H9 (cell line): ENCODE results near the gene FRMPD1. TPM values are rescaled to one million over a fixed set of nuclear protein-coding genes. Genes with fewer than 3 reads are reported as not detected.

ENCODE experiments used
- DNase-seq: peaks from one replicate; pipeline ENCODE4 v3.0.0-alpha.2; 2017
- H2AFZ ChIP-seq: one replicate; pipeline ENCODE4 v1.6.1; 2013; ENCODE audit warnings: mild to moderate bottlenecking, low read length, control low read depth, moderate library complexity
- H2AK5ac ChIP-seq: 2 replicates; pipeline ENCODE4 v1.6.1; 2013; ENCODE audit warnings: low read length, control low read depth, mixed read lengths; ENCODE audit not compliant: insufficient read length
- H2BK120ac ChIP-seq: one replicate; pipeline ENCODE4 v1.6.1; 2013; ENCODE audit warnings: low read depth, mild to moderate bottlenecking, low read length, control low read depth, inconsistent platforms; ENCODE audit not compliant: poor library complexity, severe bottlenecking
- H2BK12ac ChIP-seq: 2 replicates; pipeline ENCODE4 v1.6.1; 2013; ENCODE audit warnings: low read length, control low read depth, mixed read lengths, low read depth; ENCODE audit not compliant: insufficient read length
- H2BK15ac ChIP-seq: 2 replicates; pipeline ENCODE4 v1.6.1; 2013; ENCODE audit warnings: low read depth, low read length, control low read depth
- H2BK20ac ChIP-seq: one replicate; pipeline ENCODE4 v1.6.1; 2013; ENCODE audit warnings: low read depth, mild to moderate bottlenecking, low read length, control low read depth, inconsistent platforms; ENCODE audit not compliant: poor library complexity, severe bottlenecking
- H2BK5ac ChIP-seq: 2 replicates; pipeline ENCODE4 v1.6.1; 2013; ENCODE audit warnings: low read length, control low read depth, mixed read lengths; ENCODE audit not compliant: insufficient read length
- H3K14ac ChIP-seq: 2 replicates; pipeline ENCODE4 v1.6.1; 2013; ENCODE audit warnings: low read length, control low read depth; ENCODE audit not compliant: insufficient read depth
- H3K18ac ChIP-seq: 2 replicates; pipeline ENCODE4 v1.6.1; 2013; ENCODE audit warnings: low read depth, mild to moderate bottlenecking, mixed read lengths, low read length, control low read depth; ENCODE audit not compliant: insufficient read length
- H3K23ac ChIP-seq: 2 replicates; pipeline ENCODE4 v1.6.1; 2013; ENCODE audit warnings: low read length, control low read depth, mixed read lengths, low read depth; ENCODE audit not compliant: insufficient read length
- H3K23me2 ChIP-seq: 2 replicates; pipeline ENCODE4 v1.6.1; 2013; ENCODE audit warnings: low read depth, mild to moderate bottlenecking, mixed read lengths, low read length, control low read depth; ENCODE audit not compliant: insufficient read length, poor library complexity, severe bottlenecking
- H3K27ac ChIP-seq: 2 replicates; pipeline ENCODE4 v1.5.1; 2013; ENCODE audit warnings: low read length, control low read depth, mixed read lengths, low read depth; ENCODE audit not compliant: insufficient read length
- H3K27me3 ChIP-seq: 2 replicates; pipeline ENCODE4 v1.6.1; 2013; ENCODE audit warnings: low read length, control low read depth, inconsistent platforms; ENCODE audit not compliant: insufficient read depth
- H3K4ac ChIP-seq: 2 replicates; pipeline ENCODE4 v1.6.1; 2013; ENCODE audit warnings: low read depth, mild to moderate bottlenecking, control low read depth, inconsistent platforms, low read length, moderate library complexity
- H3K4me1 ChIP-seq: 2 replicates; pipeline ENCODE4 v1.6.1; 2013; ENCODE audit warnings: low read length, control low read depth, inconsistent platforms; ENCODE audit not compliant: insufficient read depth
- H3K4me2 ChIP-seq: 2 replicates; pipeline ENCODE4 v1.6.1; 2013; ENCODE audit warnings: low read length, control low read depth, mixed read lengths; ENCODE audit not compliant: insufficient read length, insufficient read depth
- H3K56ac ChIP-seq: 2 replicates; pipeline ENCODE4 v1.6.1; 2013; ENCODE audit warnings: low read depth, mild to moderate bottlenecking, mixed read lengths, low read length, control low read depth; ENCODE audit not compliant: insufficient read length
- H3K79me1 ChIP-seq: 2 replicates; pipeline ENCODE4 v1.6.1; 2013; ENCODE audit warnings: low read depth, mild to moderate bottlenecking, moderate library complexity, low read length, control low read depth, inconsistent platforms; ENCODE audit not compliant: insufficient read depth, poor library complexity, severe bottlenecking
- H3K79me2 ChIP-seq: 2 replicates; pipeline ENCODE4 v1.6.1; 2013; ENCODE audit warnings: low read length, control low read depth, inconsistent platforms; ENCODE audit not compliant: insufficient read depth
- H3K9ac ChIP-seq: 2 replicates; pipeline ENCODE4 v1.6.1; 2013; ENCODE audit warnings: low read length, control low read depth, mixed read lengths; ENCODE audit not compliant: insufficient read length; ENCODE audit errors: extremely low read depth
- H3K9me3 ChIP-seq: one replicate; pipeline ENCODE4 v1.6.1; 2013; ENCODE audit warnings: low read depth, low read length, inconsistent platforms; ENCODE audit not compliant: control insufficient read depth
- H3T11ph ChIP-seq: one replicate; pipeline ENCODE4 v1.6.1; 2013; ENCODE audit warnings: mild to moderate bottlenecking, low read length, control low read depth, inconsistent platforms
- H4K20me1 ChIP-seq: one replicate; pipeline ENCODE4 v1.6.1; 2013; ENCODE audit not compliant: control insufficient read depth, insufficient read length, insufficient read depth
- H4K5ac ChIP-seq: 2 replicates; pipeline ENCODE4 v1.6.1; 2013; ENCODE audit warnings: low read depth, mild to moderate bottlenecking, mixed read lengths, low read length, control low read depth; ENCODE audit not compliant: insufficient read length
- H4K8ac ChIP-seq: replicated peaks from 2 replicates; pipeline ENCODE4 v1.6.1; 2013; ENCODE audit warnings: low read length, control low read depth, mixed read lengths, low read depth; ENCODE audit not compliant: insufficient read length
- H4K91ac ChIP-seq: 2 replicates; pipeline ENCODE4 v1.6.1; 2013; ENCODE audit warnings: low read depth, mild to moderate bottlenecking, moderate library complexity, mixed read lengths, low read length, control low read depth; ENCODE audit not compliant: insufficient read length
- H3K27ac Mint-ChIP-seq, 3 experiments: 2 replicates in 2 of 3; 3 replicates in 1 of 3; pipeline ENCODE4 v1.8.0; 2020 to 2021; ENCODE audit warnings: mixed read lengths in 3 of 3, mild to moderate bottlenecking in 1 of 3, moderate library complexity in 1 of 3
- H3K27me3 Mint-ChIP-seq: 2 replicates; pipeline ENCODE4 v1.8.0; 2021; ENCODE audit warnings: low read depth, mild to moderate bottlenecking, moderate library complexity, mixed read lengths
- H3K36me3 Mint-ChIP-seq, 3 experiments: 2 replicates in 2 of 3; 3 replicates in 1 of 3; pipeline ENCODE4 v1.8.0; 2020 to 2021; ENCODE audit warnings: low read depth in 3 of 3, mixed read lengths in 3 of 3; ENCODE audit not compliant: insufficient read depth in 1 of 3
- H3K4me1 Mint-ChIP-seq, 2 experiments: 2 replicates each; pipeline ENCODE4 v1.8.0; 2020; ENCODE audit warnings: mixed read lengths in 2 of 2
- H3K4me3 Mint-ChIP-seq, 2 experiments: 2 replicates in 1 of 2; 3 replicates in 1 of 2; pipeline ENCODE4 v1.8.0; 2020 to 2021; ENCODE audit warnings: mild to moderate bottlenecking in 2 of 2, mixed read lengths in 2 of 2, moderate library complexity in 1 of 2
- H3K9me3 Mint-ChIP-seq, 2 experiments: 2 replicates in 1 of 2; 3 replicates in 1 of 2; pipeline ENCODE4 v1.8.0; 2020; ENCODE audit warnings: mild to moderate bottlenecking in 2 of 2, mixed read lengths in 2 of 2, moderate library complexity in 1 of 2
- WGBS: extraction: QIAGEN DNeasy Blood & Tissue Kit; methylation state at CpG from one replicate; pipeline ENCODE4 v1.1.7; 2013; ENCODE audit warnings: missing lambda C conversion rate, low lambda C conversion rate, mixed read lengths; ENCODE audit not compliant: insufficient read length; ENCODE audit errors: extremely low coverage; 5-methylcytosine and 5-hydroxymethylcytosine counted together
- total RNA-seq: library from RNA; stranded (reverse); gene quantifications from 2 replicates; pipeline ENCODE4 v1.2.1, GENCODE V29; 2021
- TF ChIP-seq, protein P1 (sequence below): fragments of 200-600 bp; sonication (generic); conservative IDR thresholded peaks from 3 replicates; pipeline ENCODE4 v1.8.0; 2021; ENCODE audit warnings: antibody characterized with exemption, mild to moderate bottlenecking

Gene FRMPD1
- total RNA-seq, 1 experiment from 2014 or later = 0.04 TPM

GRCh38 chr9:37632479-37632878 lies 18.3 kb upstream of the FRMPD1 start:
- Mint-ChIP-seq H3K36me3 (no peaks in the 10 kb centered on the region), H3K27ac (no peak overlapping the region), H3K9me3 (no peaks in the 10 kb centered on the region; a peak in 1 of 5 replicates), H3K4me3 (no peak overlapping the region), H3K27me3 (peaks cover 2% of the 10 kb centered on the region), H3K4me1 (peaks cover 2% of the 10 kb centered on the region in 2 experiments)
- no peak overlapping the region for H2BK5ac ChIP-seq
- H3K9ac ChIP-seq = no peak overlapping the region
- H3K4ac ChIP-seq = no peak overlapping the region
- H2BK120ac ChIP-seq = no peak overlapping the region
- no peak overlapping the region for H4K91ac ChIP-seq
- H2BK20ac ChIP-seq = no peak overlapping the region
- no peaks in the 10 kb centered on the region for H3K4me1 ChIP-seq
- no peaks in the 10 kb centered on the region for H3K27me3 ChIP-seq
- no peaks in the 10 kb centered on the region for H4K20me1 ChIP-seq
- TF ChIP-seq, protein P1, sequence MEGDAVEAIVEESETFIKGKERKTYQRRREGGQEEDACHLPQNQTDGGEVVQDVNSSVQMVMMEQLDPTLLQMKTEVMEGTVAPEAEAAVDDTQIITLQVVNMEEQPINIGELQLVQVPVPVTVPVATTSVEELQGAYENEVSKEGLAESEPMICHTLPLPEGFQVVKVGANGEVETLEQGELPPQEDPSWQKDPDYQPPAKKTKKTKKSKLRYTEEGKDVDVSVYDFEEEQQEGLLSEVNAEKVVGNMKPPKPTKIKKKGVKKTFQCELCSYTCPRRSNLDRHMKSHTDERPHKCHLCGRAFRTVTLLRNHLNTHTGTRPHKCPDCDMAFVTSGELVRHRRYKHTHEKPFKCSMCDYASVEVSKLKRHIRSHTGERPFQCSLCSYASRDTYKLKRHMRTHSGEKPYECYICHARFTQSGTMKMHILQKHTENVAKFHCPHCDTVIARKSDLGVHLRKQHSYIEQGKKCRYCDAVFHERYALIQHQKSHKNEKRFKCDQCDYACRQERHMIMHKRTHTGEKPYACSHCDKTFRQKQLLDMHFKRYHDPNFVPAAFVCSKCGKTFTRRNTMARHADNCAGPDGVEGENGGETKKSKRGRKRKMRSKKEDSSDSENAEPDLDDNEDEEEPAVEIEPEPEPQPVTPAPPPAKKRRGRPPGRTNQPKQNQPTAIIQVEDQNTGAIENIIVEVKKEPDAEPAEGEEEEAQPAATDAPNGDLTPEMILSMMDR = no peak
- H3T11ph ChIP-seq = no peak overlapping the region
- no peak overlapping the region for H4K8ac ChIP-seq
- H2BK12ac ChIP-seq = no peak overlapping the region
- H2AFZ ChIP-seq = no peak overlapping the region
- H3K23me2 ChIP-seq = no peaks in the 10 kb centered on the region
- H3K27ac ChIP-seq = no peak overlapping the region
- no peak overlapping the region for H3K14ac ChIP-seq
- no peaks in the 10 kb centered on the region for H3K79me1 ChIP-seq
- H3K18ac ChIP-seq = no peak overlapping the region
- no CpG with 5 or more reads among the region's 4 CpGs for WGBS
- H3K23ac ChIP-seq = no peak overlapping the region
- no peak overlapping the region for H3K56ac ChIP-seq
- no peaks in the 10 kb centered on the region for H3K79me2 ChIP-seq
- no peak overlapping the region for H3K4me2 ChIP-seq
- H4K5ac ChIP-seq = no peak overlapping the region
- no peak for DNase-seq
- H3K9me3 ChIP-seq = no peaks in the 10 kb centered on the region
- H2AK5ac ChIP-seq = no peak overlapping the region
- no peak overlapping the region for H2BK15ac ChIP-seq
